ENCODE measurements around the gene DDO.

DNA sequence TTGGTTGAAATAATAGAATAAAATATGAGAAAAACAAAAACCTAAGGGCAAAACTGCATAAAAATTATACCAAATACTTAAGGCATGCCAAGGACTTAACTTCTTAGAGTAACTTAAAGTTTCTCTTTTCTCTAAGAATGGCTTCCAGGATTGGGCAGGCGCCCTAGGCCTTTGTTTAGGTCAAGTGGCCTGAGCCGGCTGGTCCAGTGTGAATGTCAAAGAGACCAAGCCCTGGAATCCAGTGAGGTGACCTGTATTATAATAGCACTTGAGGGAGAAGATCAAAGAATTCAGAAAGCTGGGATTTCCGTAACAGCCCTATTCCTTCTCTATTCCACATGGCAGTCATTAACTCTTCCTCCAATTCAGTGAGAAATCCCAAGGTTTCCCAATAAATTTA is 63.8 kb downstream of the DDO start:
- no peak for TF ChIP-seq EZH2 (IDR thresholded peaks at IDR 0.05; ENCODE audit: insufficient read depth, poor library complexity, severe bottlenecking)
- no peak for TF ChIP-seq EZH2phosphoT487 (IDR thresholded peaks at IDR 0.05; ENCODE audit: insufficient read depth, low read depth)

All from GM23248 (cell line).